HepG2 (cell line): ENCODE data around the gene TBC1D16. TPM values are rescaled to one million over a fixed set of nuclear protein-coding genes. Genes with fewer than 3 reads are reported as not detected.

Source experiments
- ATAC-seq: fragments of 200-7000 bp; cut with Tn5 transposase; 3 replicates; pipeline ENCODE4 v1.9.1; 2020; ENCODE audit warnings: mild to moderate bottlenecking, moderate library complexity
- BruUV-seq: library from RNA; stranded (reverse); fragments of 400-500 nt; replicated peaks from 2 replicates; lab custom pipeline; 2021; lab: Mats Ljungman, UMichigan
- CTCF ChIA-PET: fragments of 300-600 bp; formaldehyde crosslinking; extraction: SDS; loops from one replicate; lab custom pipeline; 2021; ENCODE audit warnings: low total read pairs, inconsistent platforms, low intra/inter-chr PET ratio; lab: Yijun Ruan, JAX
- POLR2A ChIA-PET: fragments of 350-600 bp; sonication (Branson Sonifier 250); formaldehyde crosslinking; loops from one replicate; lab custom pipeline; 2020; ENCODE audit warnings: antibody characterized with exemption, inconsistent platforms; lab: Yijun Ruan, JAX
- DNase-seq: peaks from one replicate; pipeline ENCODE4 v3.0.0-alpha.2; 2015; ENCODE audit warnings: low spot score
- FAIRE-seq: peaks from 3 replicates; lab custom pipeline; 2011; peaks lifted over from hg19 to GRCh38; lab: Jason Lieb, UNC
- H2AFZ ChIP-seq: one replicate; pipeline ENCODE4 v1.6.1; 2011; ENCODE audit warnings: low read length, inconsistent platforms
- H3K27ac ChIP-seq: fragments of 300-600 bp; 3 replicates; pipeline ENCODE4 v1.8.0; 2011; ENCODE audit warnings: mixed run types, mild to moderate bottlenecking, mixed read lengths, low read length, inconsistent platforms; ENCODE audit not compliant: insufficient read depth; ENCODE audit errors: extremely low read length
- H3K27me3 ChIP-seq, 2 experiments: fragments of 200-600 bp in 1 of 2; 2 replicates in 1 of 2; 3 replicates in 1 of 2; pipeline versions ENCODE4 v1.6.0 to v1.8.0; 2011; ENCODE audit warnings: low read length in 2 of 2, mild to moderate bottlenecking in 2 of 2, moderate library complexity in 2 of 2, inconsistent platforms in 1 of 2; ENCODE audit not compliant: insufficient read depth in 2 of 2, control insufficient read depth in 1 of 2
- H3K36me3 ChIP-seq, 2 experiments: fragments of 200-600 bp in 1 of 2; replicated peaks in 1 of 2; 2 replicates in 1 of 2; 3 replicates in 1 of 2; pipeline versions ENCODE4 v1.5.1 to v1.8.0; 2011; ENCODE audit warnings: low read length in 2 of 2, inconsistent platforms in 1 of 2; ENCODE audit not compliant: insufficient read depth in 2 of 2, control insufficient read depth in 1 of 2
- H3K4me1 ChIP-seq: 2 replicates; pipeline ENCODE4 v1.5.1; 2012; ENCODE audit warnings: low read length, inconsistent platforms; ENCODE audit not compliant: insufficient read depth
- H3K4me2 ChIP-seq: 2 replicates; pipeline ENCODE4 v1.6.0; 2011; ENCODE audit warnings: low read depth, low read length, inconsistent platforms
- H3K4me3 ChIP-seq, 3 experiments: fragments of 200-600 bp in 1 of 3; sonication (generic), shearing (Covaris generic) in 1 of 3; replicated peaks in 1 of 3; 2 replicates each; pipeline ENCODE4 v1.5.1; 2011 to 2016; ENCODE audit warnings: low read length in 3 of 3, inconsistent platforms in 2 of 3, low read depth in 2 of 3, mild to moderate bottlenecking in 2 of 3, control low read depth in 1 of 3, mixed read lengths in 1 of 3; ENCODE audit not compliant: insufficient read depth in 1 of 3
- H3K79me2 ChIP-seq: one replicate; pipeline ENCODE4 v1.6.1; 2011; ENCODE audit warnings: low read length, inconsistent platforms; ENCODE audit not compliant: insufficient read depth
- H3K9ac ChIP-seq: 2 replicates; pipeline ENCODE4 v1.6.0; 2011; ENCODE audit warnings: mild to moderate bottlenecking, low read depth, low read length, inconsistent platforms; ENCODE audit not compliant: insufficient read depth
- H3K9me3 ChIP-seq: 2 replicates; pipeline ENCODE4 v1.5.1; 2012; ENCODE audit warnings: mild to moderate bottlenecking, low read length
- H4K20me1 ChIP-seq: 2 replicates; pipeline ENCODE4 v1.6.0; 2011; ENCODE audit warnings: inconsistent platforms, mild to moderate bottlenecking, low read length, moderate library complexity; ENCODE audit not compliant: insufficient read depth
- CENPT ChIP-seq: sonication (generic); formaldehyde crosslinking; IDR thresholded peaks from 2 replicates; pipeline ENCODE4 v1.8.0; 2022; ENCODE audit warnings: low read depth, mild to moderate bottlenecking, moderate library complexity, missing genetic modification reagents
- KLF11 ChIP-seq: IDR thresholded peaks from 2 replicates; pipeline ENCODE4 v1.6.1; 2016; ENCODE audit warnings: missing compliant biosample characterization
- KLF9 ChIP-seq: IDR thresholded peaks from 2 replicates; pipeline ENCODE4 v1.6.1; 2016; ENCODE audit warnings: low read depth
- MTF1 ChIP-seq: sonication (generic); formaldehyde crosslinking; IDR thresholded peaks from 2 replicates; pipeline ENCODE4 v1.5.0; 2020; ENCODE audit warnings: missing genetic modification reagents
- RBM39 ChIP-seq: fragments of 200-400 bp; formaldehyde crosslinking; IDR thresholded peaks from one replicate; pipeline ENCODE4 v1.6.1; 2018; ENCODE audit warnings: antibody characterized with exemption, mild to moderate bottlenecking, low read depth, low read length; ENCODE audit not compliant: poor library complexity, severe bottlenecking
- SRSF9 ChIP-seq: fragments of 200-400 bp; formaldehyde crosslinking; IDR thresholded peaks from 2 replicates; pipeline ENCODE4 v1.6.1; 2018; ENCODE audit warnings: borderline replicate concordance, mild to moderate bottlenecking, low read depth, low read length; ENCODE audit not compliant: insufficient read depth, poor library complexity, severe bottlenecking
- ZFP36L1 ChIP-seq: sonication (generic); formaldehyde crosslinking; IDR thresholded peaks from 2 replicates; pipeline ENCODE4 v1.8.0; 2022; ENCODE audit warnings: mild to moderate bottlenecking, missing genetic modification reagents, moderate library complexity
- ZNF253 ChIP-seq: sonication (generic); formaldehyde crosslinking; IDR thresholded peaks from 2 replicates; pipeline ENCODE4 v1.8.0; 2022; ENCODE audit warnings: mild to moderate bottlenecking, missing genetic modification reagents, borderline replicate concordance
- ZNF260 ChIP-seq: sonication (generic); formaldehyde crosslinking; IDR thresholded peaks from 2 replicates; pipeline ENCODE4 v1.4.0; 2020; ENCODE audit warnings: missing genetic modification reagents, low read depth, mild to moderate bottlenecking, borderline replicate concordance
- ZNF354B ChIP-seq: sonication (generic); formaldehyde crosslinking; IDR thresholded peaks from 2 replicates; pipeline ENCODE4 v1.8.0; 2022; ENCODE audit warnings: mild to moderate bottlenecking, missing genetic modification reagents
- ZNF382 ChIP-seq: sonication (generic); formaldehyde crosslinking; IDR thresholded peaks from 2 replicates; pipeline ENCODE4 v1.5.0; 2020; ENCODE audit warnings: missing genetic modification reagents, mild to moderate bottlenecking, borderline replicate concordance
- ZNF607 ChIP-seq: sonication (generic); formaldehyde crosslinking; IDR thresholded peaks from 2 replicates; pipeline ENCODE4 v1.5.1; 2020; ENCODE audit warnings: missing genetic modification reagents, mild to moderate bottlenecking, borderline replicate concordance
- ZNF724P ChIP-seq: sonication (generic); formaldehyde crosslinking; IDR thresholded peaks from 2 replicates; pipeline ENCODE4 v1.8.0; 2022; ENCODE audit warnings: missing genetic modification reagents, borderline replicate concordance
- ZNF772 ChIP-seq: sonication (generic); formaldehyde crosslinking; IDR thresholded peaks from 2 replicates; pipeline ENCODE4 v1.5.0; 2020; ENCODE audit warnings: mild to moderate bottlenecking, missing genetic modification reagents
- ZNF775 ChIP-seq: sonication (generic); formaldehyde crosslinking; IDR thresholded peaks from 2 replicates; pipeline ENCODE4 v1.4.0; 2020; ENCODE audit warnings: missing genetic modification reagents, mild to moderate bottlenecking, moderate library complexity, borderline replicate concordance
- ZNF891 ChIP-seq: sonication (generic); formaldehyde crosslinking; IDR thresholded peaks from 2 replicates; pipeline ENCODE4 v1.5.0; 2020; ENCODE audit warnings: mild to moderate bottlenecking, missing genetic modification reagents
- WGBS: methylation state at CpG from one replicate; pipeline ENCODE4 v1.1.6; 2017; ENCODE audit warnings: low lambda C conversion rate; 5-methylcytosine and 5-hydroxymethylcytosine counted together
- in situ Hi-C: cut with HindIII; loops from 2 replicates; pipeline ENCODE4 v1.10.0; 2017; ENCODE audit warnings: low pct_unique_long_range_greater_than_20kb; ENCODE audit not compliant: extremely low pct_ligation_motif_present
- intact Hi-C: fragments of 100-400 bp; cut with micrococcal nuclease; formaldehyde crosslinking; loops from one replicate; pipeline ENCODE4 v1.10.0; 2022; ENCODE audit not compliant: unreplicated experiment
- polyA plus RNA-seq, 8 experiments: library from polyadenylated mRNA; depleted of rRNA in 3 of 8; stranded (reverse) in 7 of 8; unstranded in 1 of 8; fragments of >200 nt; fragmentation: Illumina TruSeq in 4 of 8; extraction: Trizol in 4 of 8; gene quantifications; 2 replicates each; pipeline versions ENCODE4 v1.2.1 to v1.2.3, GENCODE V29; 2011 to 2016; ENCODE audit warnings: low read depth in 4 of 8, missing spikeins in 1 of 8, mixed read lengths in 1 of 8; ENCODE audit not compliant: insufficient read depth in 1 of 8
- total RNA-seq, 5 experiments: library from RNA; depleted of rRNA; stranded (reverse); fragments of >200 nt; fragmentation: Illumina TruSeq; extraction: Trizol; gene quantifications; 2 replicates each; pipeline ENCODE4 v1.2.3, GENCODE V29; 2016; ENCODE audit warnings: low read depth in 1 of 5
- TF ChIP-seq, protein P1 (sequence below): sonication (generic); formaldehyde crosslinking; IDR thresholded peaks from 2 replicates; pipeline ENCODE4 v1.9.0; 2021; ENCODE audit warnings: missing genetic modification reagents, borderline replicate concordance
- TF ChIP-seq, protein P2 (sequence below): sonication (generic); formaldehyde crosslinking; IDR thresholded peaks from 2 replicates; pipeline ENCODE4 v1.5.0; 2020; ENCODE audit warnings: missing genetic modification reagents

Gene TBC1D16
- total and polyA plus RNA-seq, 2 of the 13 experiments (the other 11 are each of a cell fraction or from before 2014, with no cell fraction given) = 14.9 to 24.9 TPM

DNA sequence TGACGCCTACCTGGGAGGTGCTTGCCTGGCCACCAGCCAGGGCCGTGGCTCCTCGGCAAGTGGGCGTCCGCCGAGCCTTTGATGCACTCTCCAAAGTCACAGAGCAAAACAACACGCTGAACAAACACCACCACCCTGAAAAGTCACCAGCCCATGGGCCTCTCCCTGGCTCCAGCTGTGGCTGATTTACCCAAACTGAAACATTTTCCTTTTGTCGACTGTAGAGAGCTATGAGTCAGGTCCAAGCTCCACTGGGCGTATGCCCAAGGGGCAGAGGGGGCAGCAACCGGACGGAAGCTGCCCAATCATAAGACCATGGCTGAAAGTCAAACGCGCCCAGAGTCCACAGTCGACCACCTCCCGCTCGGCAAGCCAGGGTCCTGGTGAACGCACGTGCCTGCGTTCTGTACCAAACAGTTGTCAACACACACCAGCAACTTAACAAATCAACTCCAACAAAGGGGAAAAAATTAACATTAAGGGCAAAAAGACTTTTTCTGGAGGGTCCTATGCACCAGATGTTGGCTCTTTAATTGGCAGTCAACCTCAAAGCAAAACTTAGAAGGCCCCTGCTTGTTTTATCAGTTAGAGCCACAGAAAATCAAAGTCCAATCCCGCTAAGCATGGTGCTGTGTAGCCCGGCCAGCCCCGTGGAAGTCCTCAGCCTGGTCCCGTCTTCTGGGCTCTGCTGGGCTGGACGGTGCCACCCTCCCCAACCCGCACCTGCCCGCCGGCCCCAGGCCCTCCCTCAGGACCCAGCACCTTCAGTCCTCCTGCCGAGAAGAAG lies 47.3 kb downstream of the TBC1D16 start:
- CTCF ChIA-PET = no interaction called here
- Histone ChIP-seq H3K27ac (peak overlapping the region; percentile 90), H2AFZ (no peak overlapping the region), H3K4me3 (peak overlapping the region; percentile 6 to 64 (median 52); a peak in 4 of 6 replicates), H3K9ac (peak overlapping the region; percentile 73), H4K20me1 (no peaks in the 10 kb centered on the region), H3K9me3 (no peaks in the 10 kb centered on the region), H3K36me3 (no peaks in the 10 kb centered on the region), H3K79me2 (peaks cover 11% of the 10 kb centered on the region), H3K4me1 (peaks cover 92% of the 10 kb centered on the region), H3K4me2 (peak overlapping the region; percentile 88), H3K27me3 (no peaks in the 10 kb centered on the region)
- BruUV-seq = no TSS peak
- WGBS = 0% methylated on average over 23 of the region's 28 CpGs
- DNase-seq (peak; percentile 99), ATAC-seq (peak; percentile 60), FAIRE-seq (peak; percentile 96)
- in situ Hi-C loops (no loop called here), intact Hi-C loops (loop anchor here (1.0 to 5.0 kb wide), 3 partner anchors 57 to 246 kb away; no protein-coding TSS in a partner anchor)
- POLR2A ChIA-PET = interaction anchor here (0.9 to 10.9 kb wide), 21 partner anchors 12 to 249 kb away, joined by 3 to 333 read pairs (median 5); partner anchors contain the start of genes CBX4 and CBX8
- TF ChIP-seq KLF11 (CRISPR knock-in tag) (peak; percentile 82), MTF1 (CRISPR knock-in tag) (peak; percentile 45; the same call in 1 of the 2 replicates), ZNF724P (CRISPR knock-in tag) (peak; percentile 14; the same call in 1 of the 2 replicates), SRSF9 (no peak), ZNF382 (no peak), ZNF354B (CRISPR knock-in tag) (no peak), ZNF607 (CRISPR knock-in tag) (0 out of 2 replicates have a peak, but pooled peaks have one; percentile 60), CENPT (CRISPR knock-in tag) (peak; percentile 51; the same call in 1 of the 2 replicates), RBM39 (peak; percentile 19), KLF9 (CRISPR knock-in tag) (no peak), ZNF253 (CRISPR knock-in tag) (peak; percentile 80; the same call in 1 of the 2 replicates), ZNF775 (no peak), ZNF891 (CRISPR knock-in tag) (peak; percentile 60; the same call in 1 of the 2 replicates), ZNF772 (peak; percentile 89), ZFP36L1 (CRISPR knock-in tag) (peak; percentile 91), ZNF260 (CRISPR knock-in tag) (no peak)
- TF ChIP-seq, protein P1, sequence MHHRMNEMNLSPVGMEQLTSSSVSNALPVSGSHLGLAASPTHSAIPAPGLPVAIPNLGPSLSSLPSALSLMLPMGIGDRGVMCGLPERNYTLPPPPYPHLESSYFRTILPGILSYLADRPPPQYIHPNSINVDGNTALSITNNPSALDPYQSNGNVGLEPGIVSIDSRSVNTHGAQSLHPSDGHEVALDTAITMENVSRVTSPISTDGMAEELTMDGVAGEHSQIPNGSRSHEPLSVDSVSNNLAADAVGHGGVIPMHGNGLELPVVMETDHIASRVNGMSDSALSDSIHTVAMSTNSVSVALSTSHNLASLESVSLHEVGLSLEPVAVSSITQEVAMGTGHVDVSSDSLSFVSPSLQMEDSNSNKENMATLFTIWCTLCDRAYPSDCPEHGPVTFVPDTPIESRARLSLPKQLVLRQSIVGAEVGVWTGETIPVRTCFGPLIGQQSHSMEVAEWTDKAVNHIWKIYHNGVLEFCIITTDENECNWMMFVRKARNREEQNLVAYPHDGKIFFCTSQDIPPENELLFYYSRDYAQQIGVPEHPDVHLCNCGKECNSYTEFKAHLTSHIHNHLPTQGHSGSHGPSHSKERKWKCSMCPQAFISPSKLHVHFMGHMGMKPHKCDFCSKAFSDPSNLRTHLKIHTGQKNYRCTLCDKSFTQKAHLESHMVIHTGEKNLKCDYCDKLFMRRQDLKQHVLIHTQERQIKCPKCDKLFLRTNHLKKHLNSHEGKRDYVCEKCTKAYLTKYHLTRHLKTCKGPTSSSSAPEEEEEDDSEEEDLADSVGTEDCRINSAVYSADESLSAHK (CRISPR knock-in tag) = 0 out of 2 replicates have a peak, but pooled peaks have one; percentile 20
- TF ChIP-seq, protein P2, sequence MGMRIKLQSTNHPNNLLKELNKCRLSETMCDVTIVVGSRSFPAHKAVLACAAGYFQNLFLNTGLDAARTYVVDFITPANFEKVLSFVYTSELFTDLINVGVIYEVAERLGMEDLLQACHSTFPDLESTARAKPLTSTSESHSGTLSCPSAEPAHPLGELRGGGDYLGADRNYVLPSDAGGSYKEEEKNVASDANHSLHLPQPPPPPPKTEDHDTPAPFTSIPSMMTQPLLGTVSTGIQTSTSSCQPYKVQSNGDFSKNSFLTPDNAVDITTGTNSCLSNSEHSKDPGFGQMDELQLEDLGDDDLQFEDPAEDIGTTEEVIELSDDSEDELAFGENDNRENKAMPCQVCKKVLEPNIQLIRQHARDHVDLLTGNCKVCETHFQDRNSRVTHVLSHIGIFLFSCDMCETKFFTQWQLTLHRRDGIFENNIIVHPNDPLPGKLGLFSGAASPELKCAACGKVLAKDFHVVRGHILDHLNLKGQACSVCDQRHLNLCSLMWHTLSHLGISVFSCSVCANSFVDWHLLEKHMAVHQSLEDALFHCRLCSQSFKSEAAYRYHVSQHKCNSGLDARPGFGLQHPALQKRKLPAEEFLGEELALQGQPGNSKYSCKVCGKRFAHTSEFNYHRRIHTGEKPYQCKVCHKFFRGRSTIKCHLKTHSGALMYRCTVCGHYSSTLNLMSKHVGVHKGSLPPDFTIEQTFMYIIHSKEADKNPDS (CRISPR knock-in tag) = 0 out of 2 replicates have a peak, but pooled peaks have one; percentile 56
